D721Med (cell line): Measurements from ENCODE around the gene ATP1B1.
A peak's percentile ranks its signal among the peaks of the same experiment; 100 is the strongest.

Source experiments
- DNase-seq: peaks from one replicate; pipeline ENCODE4 v3.0.0; 2011; ENCODE audit warnings: low spot score; ENCODE audit not compliant: insufficient read length
- FAIRE-seq: peaks from 2 replicates; lab custom pipeline; 2011; peaks lifted over from hg19 to GRCh38; lab: Jason Lieb, UNC
- CTCF ChIP-seq: IDR thresholded peaks from 2 replicates; pipeline ENCODE4 v1.5.1; 2012; ENCODE audit warnings: mild to moderate bottlenecking, control low read depth; ENCODE audit not compliant: insufficient read depth; ENCODE audit errors: missing control alignments

The ATP1B1 gene

GRCh38 chr1:169103480-169103893, 3.0 kb upstream of the ATP1B1 start:
- DNase-seq (no peak), FAIRE-seq (no peak)

DNA sequence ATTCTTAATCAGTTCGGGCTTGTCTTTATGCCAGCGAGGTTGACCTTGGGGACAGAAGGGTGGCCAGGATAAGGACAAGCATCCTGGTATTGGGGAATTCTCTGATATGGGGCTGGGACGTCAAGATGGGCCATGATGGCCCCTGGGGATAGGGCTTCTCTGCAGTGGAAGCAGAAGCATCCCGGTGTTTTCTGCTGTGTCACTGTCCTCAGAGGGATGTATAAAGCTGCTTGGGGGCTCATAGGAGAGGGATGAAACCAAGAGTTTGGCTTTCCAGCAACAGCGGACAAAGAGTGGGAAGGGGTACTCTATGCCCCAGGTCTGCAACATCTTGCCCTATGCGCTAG, 1.4 kb upstream of the ATP1B1 start:
- no peak for TF ChIP-seq CTCF
- no peak for FAIRE-seq
- DNase-seq, result no peak

More at GRCh38 chr1:169103480-169103893, 3.0 kb upstream of the ATP1B1 start:
- TF ChIP-seq CTCF, result no peak

- FAIRE-seq (no peak), DNase-seq (peak; percentile 46)
- no peak for TF ChIP-seq CTCF
Observed at GRCh38 chr1:169105434-169106094, 926 bp upstream of the ATP1B1 start.

DNA sequence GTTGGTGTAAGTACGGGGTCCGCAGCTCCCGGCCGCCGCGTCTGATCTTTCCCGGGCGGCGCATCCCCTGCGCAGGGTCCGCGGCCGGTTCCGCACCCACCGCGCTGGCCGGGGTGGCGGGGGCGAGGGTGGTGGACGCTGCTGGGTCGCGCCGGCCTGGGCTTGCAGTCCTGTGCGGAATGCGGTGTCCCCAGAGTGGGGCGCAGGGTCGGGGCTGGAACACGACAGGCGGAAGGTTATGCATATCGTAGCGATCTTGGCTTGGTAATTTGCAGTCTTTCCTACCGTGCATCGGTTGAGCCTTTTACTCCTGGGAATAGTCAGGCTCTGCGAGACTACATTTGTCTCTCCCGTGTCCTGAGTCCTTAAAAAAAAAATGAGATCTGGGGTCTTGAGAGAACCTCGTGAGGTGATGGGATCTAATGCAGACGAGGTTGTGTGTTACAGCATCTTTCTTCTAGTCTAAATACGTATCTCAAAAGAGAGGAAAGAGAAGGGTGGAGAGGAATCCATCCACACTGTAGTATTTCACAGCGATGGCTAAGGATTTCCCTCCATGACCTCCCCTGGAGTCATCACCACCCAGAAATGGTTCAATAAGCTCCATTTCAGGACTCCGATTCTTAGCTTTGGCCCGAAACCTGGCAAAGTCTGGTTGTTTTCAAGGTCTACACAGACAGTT, 572 bp downstream of the ATP1B1 start:
- FAIRE-seq (no peak), DNase-seq (no peak)
- TF ChIP-seq CTCF, result no peak

DNA sequence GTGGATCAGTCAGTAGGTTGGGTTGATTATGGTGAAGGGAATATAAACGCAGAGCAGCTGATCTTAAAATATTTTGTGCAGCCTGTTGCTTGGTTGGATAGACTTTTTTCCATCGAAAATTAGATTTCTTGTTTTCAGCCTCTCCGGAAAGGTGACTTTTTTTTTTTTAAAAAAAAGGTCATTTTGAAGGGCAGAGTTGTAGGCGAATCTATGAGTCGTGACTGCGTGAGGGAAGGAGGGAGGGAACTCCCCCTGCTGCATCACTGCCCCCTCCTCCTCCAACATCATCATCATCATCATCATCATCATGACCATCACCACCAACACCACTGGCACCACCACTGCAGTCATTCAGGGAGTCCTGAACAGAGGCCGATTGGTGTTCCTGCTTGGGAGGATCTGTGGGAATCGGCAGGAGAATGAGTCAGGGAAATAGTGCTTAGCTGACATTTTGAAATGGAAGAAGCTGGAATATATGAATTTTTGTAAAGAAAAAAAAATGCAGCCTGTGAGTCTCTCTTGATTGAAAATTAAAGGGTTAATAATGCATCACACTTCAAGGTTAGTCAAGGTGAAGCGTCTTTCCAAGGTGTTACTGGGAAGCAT, 1.2 kb downstream of the ATP1B1 start:
- FAIRE-seq (no peak), DNase-seq (no peak)
- no peak for TF ChIP-seq CTCF

DNA sequence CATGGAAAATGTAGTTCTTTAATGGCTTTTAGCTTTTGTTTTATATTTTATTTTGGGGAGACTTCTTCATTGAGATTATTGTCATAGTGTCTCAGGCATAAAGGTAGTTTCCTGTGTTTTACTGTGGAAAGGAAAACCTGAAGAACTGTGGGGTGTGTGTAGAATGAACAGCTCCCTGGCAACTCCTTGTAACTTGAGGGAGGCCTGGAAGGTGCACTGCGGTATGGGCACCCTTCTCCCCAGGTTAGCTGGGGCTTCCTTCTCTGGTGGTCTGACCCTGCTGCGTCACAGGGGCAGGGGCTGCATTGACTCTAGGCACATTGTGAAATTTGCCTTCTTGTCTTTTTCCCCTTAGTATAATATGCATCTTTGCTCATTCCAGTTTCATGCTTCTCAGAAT, 1.7 kb downstream of the ATP1B1 start:
- no peak for DNase-seq
- no peak for FAIRE-seq
- TF ChIP-seq CTCF, result no peak
